PC-3 (cell line): Measurements from ENCODE around the gene NDUFS2.

Experiments
- EZH2 ChIP-seq: fragments of 300-600 bp; sonication (generic); IDR thresholded peaks from one replicate; pipeline ENCODE4 v1.6.1; 2017; ENCODE audit warnings: antibody characterized with exemption, mild to moderate bottlenecking, low read length; ENCODE audit not compliant: unreplicated experiment
- TF ChIP-seq, protein P1 (sequence below): fragments of 300-600 bp; sonication (generic); conservative IDR thresholded peaks from 2 replicates; pipeline ENCODE4 v1.5.1; 2017; ENCODE audit warnings: antibody characterized with exemption, low read depth, mild to moderate bottlenecking, low read length

DNA sequence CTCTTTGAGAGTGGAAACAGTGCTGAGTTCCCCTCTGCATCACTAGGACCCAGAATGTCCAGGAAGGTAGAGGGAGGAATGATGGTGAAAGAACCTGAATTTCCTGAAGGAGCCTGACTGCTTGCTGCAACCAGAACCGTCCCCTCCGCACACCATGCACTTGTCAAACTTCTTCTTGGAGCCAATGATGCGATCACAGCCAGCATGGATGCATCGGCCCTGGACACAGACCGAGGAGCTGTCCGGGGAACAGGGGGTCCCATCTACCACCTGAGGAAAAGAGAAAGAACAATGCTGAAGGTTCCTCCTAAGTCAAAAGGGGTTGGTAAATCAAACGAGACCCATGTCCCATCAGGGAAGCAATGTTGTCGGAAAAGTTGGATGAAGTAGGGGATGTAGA, 10.2 kb upstream of the NDUFS2 start:
- TF ChIP-seq, protein P1, sequence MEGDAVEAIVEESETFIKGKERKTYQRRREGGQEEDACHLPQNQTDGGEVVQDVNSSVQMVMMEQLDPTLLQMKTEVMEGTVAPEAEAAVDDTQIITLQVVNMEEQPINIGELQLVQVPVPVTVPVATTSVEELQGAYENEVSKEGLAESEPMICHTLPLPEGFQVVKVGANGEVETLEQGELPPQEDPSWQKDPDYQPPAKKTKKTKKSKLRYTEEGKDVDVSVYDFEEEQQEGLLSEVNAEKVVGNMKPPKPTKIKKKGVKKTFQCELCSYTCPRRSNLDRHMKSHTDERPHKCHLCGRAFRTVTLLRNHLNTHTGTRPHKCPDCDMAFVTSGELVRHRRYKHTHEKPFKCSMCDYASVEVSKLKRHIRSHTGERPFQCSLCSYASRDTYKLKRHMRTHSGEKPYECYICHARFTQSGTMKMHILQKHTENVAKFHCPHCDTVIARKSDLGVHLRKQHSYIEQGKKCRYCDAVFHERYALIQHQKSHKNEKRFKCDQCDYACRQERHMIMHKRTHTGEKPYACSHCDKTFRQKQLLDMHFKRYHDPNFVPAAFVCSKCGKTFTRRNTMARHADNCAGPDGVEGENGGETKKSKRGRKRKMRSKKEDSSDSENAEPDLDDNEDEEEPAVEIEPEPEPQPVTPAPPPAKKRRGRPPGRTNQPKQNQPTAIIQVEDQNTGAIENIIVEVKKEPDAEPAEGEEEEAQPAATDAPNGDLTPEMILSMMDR, result no peak
- no peak for TF ChIP-seq EZH2
